GM12878 (cell line): Measurements from ENCODE around the gene CDC42EP3. TPM values are rescaled to one million over a fixed set of nuclear protein-coding genes. Genes with fewer than 3 reads are reported as not detected.

Source experiments
- ATAC-seq: fragments of 200-7000 bp; cut with Tn5 transposase; 3 replicates; pipeline ENCODE4 v1.9.1; 2020; ENCODE audit warnings: mild to moderate bottlenecking, moderate library complexity
- BruUV-seq: library from RNA; stranded (reverse); fragments of 400-500 nt; replicated peaks from 2 replicates; lab custom pipeline; 2021; lab: Mats Ljungman, UMichigan
- CTCF ChIA-PET: fragments of 300-600 bp; sonication (Branson Sonifier 250); formaldehyde crosslinking; extraction: SDS; loops from one replicate; lab custom pipeline; 2021; ENCODE audit warnings: inconsistent platforms; lab: Yijun Ruan, JAX
- POLR2A ChIA-PET: fragments of 350-600 bp; formaldehyde crosslinking; extraction: SDS; loops from one replicate; lab custom pipeline; 2021; ENCODE audit warnings: inconsistent platforms; lab: Charles Lee
- RAD21 ChIA-PET: fragments of 300-600 bp; sonication (Branson Sonifier 250); formaldehyde crosslinking; loops from one replicate; lab custom pipeline; 2023; ENCODE audit warnings: antibody characterized with exemption; ENCODE audit not compliant: unreplicated experiment; lab: Charles Lee
- SMC1A ChIA-PET: fragments of 300-600 bp; sonication (Branson Sonifier 250); formaldehyde crosslinking; loops from one replicate; lab custom pipeline; 2023; ENCODE audit not compliant: unreplicated experiment, uncharacterized antibody; lab: Charles Lee
- DNase-seq: peaks from one replicate; pipeline ENCODE4 v3.0.0-alpha.2; 2011; ENCODE audit warnings: low read depth, low spot score
- FAIRE-seq: peaks from 3 replicates; lab custom pipeline; 2011; peaks lifted over from hg19 to GRCh38; lab: Jason Lieb, UNC
- H2AFZ ChIP-seq: 2 replicates; pipeline ENCODE4 v1.6.0; 2011; ENCODE audit warnings: low read depth, low read length, control low read depth; ENCODE audit not compliant: control insufficient read depth
- H3K27ac ChIP-seq: 2 replicates; pipeline ENCODE4 v1.5.1; 2011; ENCODE audit warnings: control low read depth; ENCODE audit not compliant: control insufficient read depth, insufficient read depth
- H3K27me3 ChIP-seq, 2 experiments: replicated peaks in 1 of 2; 2 replicates each; pipeline versions ENCODE4 v1.6.0 to v1.6.1; 2011; ENCODE audit warnings: low read length in 1 of 2; ENCODE audit not compliant: control insufficient read depth in 2 of 2, insufficient read depth in 2 of 2
- H3K36me3 ChIP-seq, 2 experiments: 2 replicates each; pipeline ENCODE4 v1.5.1; 2011; ENCODE audit warnings: low read length in 1 of 2; ENCODE audit not compliant: control insufficient read depth in 2 of 2, insufficient read depth in 2 of 2
- H3K4me1 ChIP-seq: 2 replicates; pipeline ENCODE4 v1.6.1; 2011; ENCODE audit warnings: mild to moderate bottlenecking, low read length, moderate library complexity, mixed read lengths; ENCODE audit not compliant: control insufficient read depth, insufficient read depth
- H3K4me2 ChIP-seq: 2 replicates; pipeline ENCODE4 v1.6.0; 2011; ENCODE audit warnings: control low read depth; ENCODE audit not compliant: control insufficient read depth, insufficient read depth
- H3K4me3 ChIP-seq: fragments of 200-600 bp; sonication (generic); 2 replicates; pipeline ENCODE4 v1.5.1; 2016
- H3K79me2 ChIP-seq: 2 replicates; pipeline ENCODE4 v1.6.0; 2011; ENCODE audit warnings: low read length; ENCODE audit not compliant: control insufficient read depth, insufficient read depth
- H3K9ac ChIP-seq: 2 replicates; pipeline ENCODE4 v1.8.0; 2011; ENCODE audit warnings: low read length, control low read depth, mixed read lengths; ENCODE audit not compliant: control insufficient read depth, insufficient read depth
- H3K9me3 ChIP-seq: replicated peaks from 3 replicates; pipeline ENCODE4 v1.5.1; 2011; ENCODE audit warnings: mild to moderate bottlenecking, low read length; ENCODE audit not compliant: control insufficient read depth, insufficient read depth
- H4K20me1 ChIP-seq: 2 replicates; pipeline ENCODE4 v1.6.0; 2011; ENCODE audit not compliant: control insufficient read depth, insufficient read depth
- ETV6 ChIP-seq, 2 experiments: fragments of 450-650 bp in 1 of 2; IDR thresholded peaks in 1 of 2; conservative IDR thresholded peaks in 1 of 2; 2 replicates each; pipeline ENCODE4 v1.6.1; 2014; ENCODE audit warnings: antibody characterized with exemption in 1 of 2, borderline replicate concordance in 1 of 2, low read depth in 1 of 2, mild to moderate bottlenecking in 1 of 2, moderate library complexity in 1 of 2
- HSF1 ChIP-seq: fragments of 150-350 bp; IDR thresholded peaks from 2 replicates; pipeline ENCODE4 v1.6.1; 2014; ENCODE audit warnings: mild to moderate bottlenecking, low read depth, low read length
- IKZF1 ChIP-seq: fragments of 450-650 bp; conservative IDR thresholded peaks from 2 replicates; pipeline ENCODE4 v1.6.1; 2017; ENCODE audit warnings: antibody characterized with exemption, mild to moderate bottlenecking
- KLF5 ChIP-seq: fragments of 450-650 bp; IDR thresholded peaks from 2 replicates; pipeline ENCODE4 v1.6.1; 2014; ENCODE audit warnings: mild to moderate bottlenecking; ENCODE audit not compliant: partially characterized antibody
- STAT1 ChIP-seq: fragments of 450-650 bp; conservative IDR thresholded peaks from 2 replicates; pipeline ENCODE4 v1.6.1; 2014; ENCODE audit warnings: antibody characterized with exemption, mild to moderate bottlenecking
- WRNIP1 ChIP-seq: IDR thresholded peaks from 2 replicates; pipeline ENCODE4 v1.6.1; 2011; ENCODE audit warnings: low read depth, low read length, improper control_type of control experiment, borderline replicate concordance
- ZBTB11 ChIP-seq: fragments of 450-650 bp; formaldehyde crosslinking; IDR thresholded peaks from 2 replicates; pipeline ENCODE4 v1.5.0; 2022; ENCODE audit warnings: mild to moderate bottlenecking, missing genetic modification characterization
- WGBS: methylation state at CpG from one replicate; pipeline ENCODE4 v1.1.6; 2016; ENCODE audit warnings: low lambda C conversion rate; ENCODE audit not compliant: insufficient replicate concordance, insufficient coverage; ENCODE audit errors: missing lambda C conversion rate; 5-methylcytosine and 5-hydroxymethylcytosine counted together
- in situ Hi-C: fragments of 300-500 bp; cut with MboI; formaldehyde crosslinking; loops from 9 replicates; pipeline ENCODE4 v1.14.3; 2018; ENCODE audit warnings: mixed read lengths
- intact Hi-C: fragments of 100-400 bp; cut with micrococcal nuclease; formaldehyde crosslinking; loops from one replicate; pipeline ENCODE4 v1.14.2; 2022; ENCODE audit not compliant: unreplicated experiment
- polyA plus RNA-seq, 11 experiments: library from polyadenylated mRNA; depleted of rRNA in 4 of 11; unstranded in 6 of 11; stranded (reverse) in 5 of 11; fragments of >200 nt; fragmentation: Nextera tagmentation in 4 of 11; fragmentation: Illumina TruSeq in 1 of 11; extraction: Ambion mirVana in 4 of 11; extraction: Trizol in 1 of 11; gene quantifications; 1 replicate in 1 of 11; 2 replicates in 10 of 11; pipeline versions ENCODE4 v1.2.1 to v1.2.3, GENCODE V29; 2011 to 2016; ENCODE audit warnings: inconsistent platforms in 2 of 11, missing spikeins in 2 of 11, low read depth in 1 of 11
- total RNA-seq, 4 experiments: library from RNA; depleted of rRNA in 3 of 4; stranded (reverse); fragments of >200 nt in 3 of 4; fragmentation: Illumina TruSeq in 1 of 4; extraction: Trizol in 1 of 4; gene quantifications; 2 replicates each; pipeline versions ENCODE4 v1.2.1 to v1.2.3, GENCODE V29; 2013 to 2021
- TF ChIP-seq, protein P1 (sequence below): IDR thresholded peaks from 2 replicates; pipeline ENCODE4 v1.6.1; 2011; ENCODE audit warnings: low read depth, low read length, improper control_type of control experiment, borderline replicate concordance
- TF ChIP-seq, protein P2 (sequence below): fragments of 450-650 bp; IDR thresholded peaks from 2 replicates; pipeline ENCODE4 v1.6.1; 2016; ENCODE audit warnings: mild to moderate bottlenecking

Gene CDC42EP3
- total and polyA plus RNA-seq, 10 of the 15 experiments (the other 5 are each of a cell fraction or from before 2014, with no cell fraction given): 11.8 to 86.9 (median 52.9) TPM

- TF ChIP-seq ZBTB11 (CRISPR knock-in tag) (no peak), KLF5 (no peak), IKZF1 (peak; percentile 97)
- TF ChIP-seq, all 136 proteins: peak for 59
Measured at GRCh38 chr2:37653805-37654378, 17.6 kb downstream of the CDC42EP3 start (continued).

GRCh38 chr2:37653093-37653492, 18.3 kb downstream of the CDC42EP3 start:
- FAIRE-seq (no peak), ATAC-seq (peak; percentile 6), DNase-seq (no peak)
- peaks cover 2% of the 10 kb centered on the region; the same call in 2 of the 3 replicates for H3K9me3 ChIP-seq
- no peaks in the 10 kb centered on the region for H4K20me1 ChIP-seq
- ChIA-PET SMC1A (interaction anchor here (0.6 to 9.6 kb wide), 27 partner anchors 10 to 384 kb away, joined by 3 to 246 read pairs (median 7); partner anchors contain the start of gene CDC42EP3), RAD21 (interaction anchor here (0.8 to 7.8 kb wide), 18 partner anchors 10 to 240 kb away, joined by 3 to 176 read pairs (median 10); partner anchors contain the start of gene CDC42EP3), POLR2A (interaction anchor here (0.5 to 8.8 kb wide), 14 partner anchors 10 to 278 kb away, joined by 3 to 171 read pairs (median 6); partner anchors contain the start of gene CDC42EP3), CTCF (interaction anchor here (0.8 to 3.4 kb wide), 16 partner anchors 8 to 224 kb away, joined by 3 to 21 read pairs (median 6); no protein-coding TSS in a partner anchor)
- H3K9ac ChIP-seq: peak overlapping the region; percentile 91
- no TSS peak for BruUV-seq
- in situ Hi-C loops (no loop called here), intact Hi-C loops (loop anchor here (1.0 to 5.0 kb wide), 4 partner anchors 18 to 224 kb away; no protein-coding TSS in a partner anchor)
- peak overlapping the region; percentile 75; the same call in 1 of the 2 replicates for H3K4me3 ChIP-seq
- 2% methylated on average over 6 of the region's 6 CpGs for WGBS
- H3K4me2 ChIP-seq: peak overlapping the region; percentile 99
- no peak overlapping the region for H2AFZ ChIP-seq
- peak overlapping the region; percentile 99 for H3K27ac ChIP-seq
- peaks cover 76% of the 10 kb centered on the region for H3K4me1 ChIP-seq
- peaks cover 94% of the 10 kb centered on the region for H3K79me2 ChIP-seq
- H3K27me3 ChIP-seq: no peaks in the 10 kb centered on the region
- peaks cover 12 to 13% of the 10 kb centered on the region in 2 experiments for H3K36me3 ChIP-seq
- TF ChIP-seq, protein P1, sequence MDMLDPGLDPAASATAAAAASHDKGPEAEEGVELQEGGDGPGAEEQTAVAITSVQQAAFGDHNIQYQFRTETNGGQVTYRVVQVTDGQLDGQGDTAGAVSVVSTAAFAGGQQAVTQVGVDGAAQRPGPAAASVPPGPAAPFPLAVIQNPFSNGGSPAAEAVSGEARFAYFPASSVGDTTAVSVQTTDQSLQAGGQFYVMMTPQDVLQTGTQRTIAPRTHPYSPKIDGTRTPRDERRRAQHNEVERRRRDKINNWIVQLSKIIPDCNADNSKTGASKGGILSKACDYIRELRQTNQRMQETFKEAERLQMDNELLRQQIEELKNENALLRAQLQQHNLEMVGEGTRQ: no peak
- TF ChIP-seq, protein P2, sequence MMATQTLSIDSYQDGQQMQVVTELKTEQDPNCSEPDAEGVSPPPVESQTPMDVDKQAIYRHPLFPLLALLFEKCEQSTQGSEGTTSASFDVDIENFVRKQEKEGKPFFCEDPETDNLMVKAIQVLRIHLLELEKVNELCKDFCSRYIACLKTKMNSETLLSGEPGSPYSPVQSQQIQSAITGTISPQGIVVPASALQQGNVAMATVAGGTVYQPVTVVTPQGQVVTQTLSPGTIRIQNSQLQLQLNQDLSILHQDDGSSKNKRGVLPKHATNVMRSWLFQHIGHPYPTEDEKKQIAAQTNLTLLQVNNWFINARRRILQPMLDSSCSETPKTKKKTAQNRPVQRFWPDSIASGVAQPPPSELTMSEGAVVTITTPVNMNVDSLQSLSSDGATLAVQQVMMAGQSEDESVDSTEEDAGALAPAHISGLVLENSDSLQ: peak; percentile 24; the same call in 1 of the 2 replicates
- TF ChIP-seq WRNIP1: no peak
- no peak for TF ChIP-seq HSF1
- peak in 1 of 2 experiments; percentile 39; a peak in 1 of 4 replicates for TF ChIP-seq ETV6 (conservative IDR thresholded peaks at IDR 0.05 in 1 of 2, IDR thresholded peaks at IDR 0.05 in 1 of 2; ENCODE audit: borderline replicate concordance in 1 of 2, low read depth in 1 of 2)
- TF ChIP-seq STAT1: 0 out of 2 replicates have a peak, but pooled peaks have one; percentile 38
